ENCODE data around the gene HYCC1. TPM values are rescaled to one million over a fixed set of nuclear protein-coding genes. Genes with fewer than 3 reads are reported as not detected.

HYCC1 gene
- polyA plus RNA-seq, 2 of the 4 experiments (the other 2 are of a cell fraction) = 16.8 to 24.6 TPM

- no peak for TF ChIP-seq FOXS1 (CRISPR knock-in tag; IDR thresholded peaks at IDR 0.05)
- no peak for TF ChIP-seq RARB (CRISPR knock-in tag; IDR thresholded peaks at IDR 0.05)
- TF ChIP-seq CHD2 (IDR thresholded peaks at IDR 0.05; ENCODE audit: low read length, partially characterized antibody) = no peak
- TF ChIP-seq KDM5A (IDR thresholded peaks at IDR 0.05) = no peak
- no peak for TF ChIP-seq HOXB5 (CRISPR knock-in tag; IDR thresholded peaks at IDR 0.05)
- TF ChIP-seq RFX5 (IDR thresholded peaks at IDR 0.05) = no peak
- CTCF ChIA-PET = no interaction called here
- POLR2A ChIA-PET = no interaction called here
- H3K4me2 ChIP-seq = no peak overlapping the region
- FAIRE-seq (no peak), DNase-seq (ENCODE audit: low read depth in 1 of 2, low spot score in 1 of 2) (no peak), ATAC-seq (no peak)
- no peak overlapping the region for H3K27ac ChIP-seq
- 0 out of 3 replicates have a peak, but pooled peaks cover 2% of the 10 kb centered on the region for H3K9me3 ChIP-seq
- H3K4me3 ChIP-seq = no peak overlapping the region
- H3K4me1 ChIP-seq = peaks cover 4% of the 10 kb centered on the region; the same call in 2 of the 3 replicates
- 94% methylated on average over 2 of the region's 2 CpGs for WGBS (ENCODE audit: missing lambda C conversion rate)
These were observed 8.9 kb upstream of the HYCC1 start for GRCh38 chr7:23022851-23023250.

- FAIRE-seq (no peak), ATAC-seq (no peak), DNase-seq (ENCODE audit: low read depth in 1 of 2, low spot score in 1 of 2) (no peak)
- TF ChIP-seq ZC3H11A (IDR thresholded peaks at IDR 0.05) (no peak), ZNF302 (CRISPR knock-in tag; IDR thresholded peaks at IDR 0.05) (no peak), RAD21 (conservative IDR thresholded peaks at IDR 0.05 in 1 of 2, IDR thresholded peaks at IDR 0.05 in 1 of 2) (no peak), E2F6 (IDR thresholded peaks at IDR 0.05; ENCODE audit: borderline replicate concordance, low read depth) (no peak), KDM1A (IDR thresholded peaks at IDR 0.05; ENCODE audit: low read depth) (no peak), TFCP2L1 (CRISPR knock-in tag; IDR thresholded peaks at IDR 0.05) (no peak), FOXS1 (CRISPR knock-in tag; IDR thresholded peaks at IDR 0.05) (no peak), NR3C1 (IDR thresholded peaks at IDR 0.05) (no peak), MAFK (IDR thresholded peaks at IDR 0.05; ENCODE audit: partially characterized antibody) (no peak), CHD2 (IDR thresholded peaks at IDR 0.05; ENCODE audit: low read length, partially characterized antibody) (no peak), EHMT2 (IDR thresholded peaks at IDR 0.05; ENCODE audit: low read depth) (no peak), CHD4 (IDR thresholded peaks at IDR 0.05; ENCODE audit: borderline replicate concordance) (no peak), PBX3 (IDR thresholded peaks at IDR 0.05) (no peak), POLR2A (IDR thresholded peaks at IDR 0.05; ENCODE audit: low read length) (no peak), NFE2L2 (conservative IDR thresholded peaks at IDR 0.05; ENCODE audit: low read length) (no peak)
- ChIA-PET CTCF (interaction anchor here (1.4 to 2.0 kb wide), 2 partner anchors 33 to 462 kb away, joined by 3 to 6 read pairs; no protein-coding TSS in a partner anchor), POLR2A (no interaction called here)
- 0 out of 3 replicates have a peak, but pooled peaks cover 2% of the 10 kb centered on the region for H3K9me3 ChIP-seq
- H3K4me1 ChIP-seq = peaks cover 4% of the 10 kb centered on the region; the same call in 2 of the 3 replicates
- no peak overlapping the region for H3K27ac ChIP-seq
- 60% methylated on average over 7 of the region's 7 CpGs for WGBS (ENCODE audit: missing lambda C conversion rate)
- no peak overlapping the region for H3K4me2 ChIP-seq
- H3K4me3 ChIP-seq = no peak overlapping the region
These were observed 8.4 kb upstream of the HYCC1 start for GRCh38 chr7:23022258-23022769.

GRCh38 chr7:23021596-23021995 lies 7.7 kb upstream of the HYCC1 start:
- CTCF ChIA-PET = interaction anchor here (1.3 to 2.0 kb wide), 4 partner anchors 10 to 479 kb away, joined by 3 to 6 read pairs (median 4); no protein-coding TSS in a partner anchor
- POLR2A ChIA-PET = no interaction called here
- ATAC-seq (no peak), DNase-seq (ENCODE audit: low read depth in 1 of 2, low spot score in 1 of 2) (no peak), FAIRE-seq (no peak)
- Histone ChIP-seq H3K4me1 (peaks cover 4% of the 10 kb centered on the region; the same call in 2 of the 3 replicates), H3K4me2 (no peak overlapping the region), H3K27ac (no peak overlapping the region), H3K9me3 (0 out of 3 replicates have a peak, but pooled peaks cover 2% of the 10 kb centered on the region), H3K4me3 (no peak overlapping the region)
- TF ChIP-seq POLR2A (IDR thresholded peaks at IDR 0.05; ENCODE audit: low read length) = no peak
- no peak for TF ChIP-seq POLR2AphosphoS2 (conservative IDR thresholded peaks at IDR 0.05; ENCODE audit: low read length)
- TF ChIP-seq HMGXB4 (CRISPR knock-in tag; IDR thresholded peaks at IDR 0.05; ENCODE audit: borderline replicate concordance) = no peak
- TF ChIP-seq FOXS1 (CRISPR knock-in tag; IDR thresholded peaks at IDR 0.05) = no peak
- TF ChIP-seq RAD21 (conservative IDR thresholded peaks at IDR 0.05 in 1 of 2, IDR thresholded peaks at IDR 0.05 in 1 of 2) = no peak
- no peak for TF ChIP-seq E2F6 (IDR thresholded peaks at IDR 0.05; ENCODE audit: borderline replicate concordance, low read depth)
- TF ChIP-seq KDM5A (IDR thresholded peaks at IDR 0.05) = no peak
- TF ChIP-seq PHF8 (IDR thresholded peaks at IDR 0.05; ENCODE audit: borderline replicate concordance, low read depth) = no peak
- TF ChIP-seq NPAS2 (CRISPR knock-in tag; IDR thresholded peaks at IDR 0.05; ENCODE audit: borderline replicate concordance) = no peak
- TF ChIP-seq ATOH8 (CRISPR knock-in tag; IDR thresholded peaks at IDR 0.05; ENCODE audit: low read depth) = no peak
- no peak for TF ChIP-seq ZSCAN20 (CRISPR knock-in tag; IDR thresholded peaks at IDR 0.05)
- no peak for TF ChIP-seq CBX2 (IDR thresholded peaks at IDR 0.05; ENCODE audit: borderline replicate concordance, low read depth)
- no peak for TF ChIP-seq MYC (IDR thresholded peaks at IDR 0.05; ENCODE audit: borderline replicate concordance, low read length)
- TF ChIP-seq SREBF2 (IDR thresholded peaks at IDR 0.05) = no peak
- TF ChIP-seq JUN (IDR thresholded peaks at IDR 0.05) = no peak
- WGBS (ENCODE audit: missing lambda C conversion rate) = 16% methylated on average over 1 of the region's 1 CpG

Data from A549 (cell line).